Liver (tissue), 3 donors: ENCODE measurements around the gene MYO1B.

ENCODE experiments used
- TAF1 ChIP-seq: conservative IDR thresholded peaks from 2 replicates; pipeline ENCODE4 v1.6.1; 2016; ENCODE audit warnings: antibody characterized with exemption, mild to moderate bottlenecking
- YY1 ChIP-seq: IDR thresholded peaks from 2 replicates; pipeline ENCODE4 v1.6.1; 2016; ENCODE audit warnings: antibody characterized with exemption, mild to moderate bottlenecking
- TF ChIP-seq, protein P1 (sequence below): fragments of 150-350 bp; IDR thresholded peaks from 2 replicates; pipeline ENCODE4 v1.5.1; 2017; ENCODE audit warnings: improper control_type of control experiment, low read depth, low read length; ENCODE audit not compliant: missing input control
- TF ChIP-seq, protein P2 (sequence below): IDR thresholded peaks from 2 replicates; pipeline ENCODE4 v1.6.1; 2016; ENCODE audit warnings: antibody characterized with exemption
- TF ChIP-seq, protein P3 (sequence below): IDR thresholded peaks from 2 replicates; pipeline ENCODE4 v1.6.1; 2016; ENCODE audit warnings: antibody characterized with exemption
- TF ChIP-seq, protein P4 (sequence below): IDR thresholded peaks from 2 replicates; pipeline ENCODE4 v1.6.1; 2016; ENCODE audit warnings: antibody characterized with exemption
- donor health status: healthy.
- donor health status: healthy.

DNA sequence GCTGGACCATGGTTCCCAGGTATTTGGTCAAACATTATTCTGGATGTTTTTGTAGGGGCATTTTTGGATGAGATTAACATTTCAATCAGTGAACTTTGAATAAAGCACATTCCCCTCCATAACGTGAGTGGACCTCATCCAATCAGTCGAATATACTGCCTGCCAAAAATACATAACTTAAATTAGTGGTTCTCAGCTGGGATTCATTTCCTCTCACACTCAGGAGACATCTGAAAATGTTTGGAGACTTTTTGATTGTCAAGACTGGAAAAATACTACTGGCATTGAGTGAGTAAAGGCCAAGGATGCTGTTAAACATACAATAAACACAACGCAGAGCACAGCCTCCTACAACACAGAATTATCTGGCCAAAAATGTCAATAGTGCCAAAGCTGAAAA, 198.2 kb downstream of the MYO1B start:
- TF ChIP-seq, protein P1, sequence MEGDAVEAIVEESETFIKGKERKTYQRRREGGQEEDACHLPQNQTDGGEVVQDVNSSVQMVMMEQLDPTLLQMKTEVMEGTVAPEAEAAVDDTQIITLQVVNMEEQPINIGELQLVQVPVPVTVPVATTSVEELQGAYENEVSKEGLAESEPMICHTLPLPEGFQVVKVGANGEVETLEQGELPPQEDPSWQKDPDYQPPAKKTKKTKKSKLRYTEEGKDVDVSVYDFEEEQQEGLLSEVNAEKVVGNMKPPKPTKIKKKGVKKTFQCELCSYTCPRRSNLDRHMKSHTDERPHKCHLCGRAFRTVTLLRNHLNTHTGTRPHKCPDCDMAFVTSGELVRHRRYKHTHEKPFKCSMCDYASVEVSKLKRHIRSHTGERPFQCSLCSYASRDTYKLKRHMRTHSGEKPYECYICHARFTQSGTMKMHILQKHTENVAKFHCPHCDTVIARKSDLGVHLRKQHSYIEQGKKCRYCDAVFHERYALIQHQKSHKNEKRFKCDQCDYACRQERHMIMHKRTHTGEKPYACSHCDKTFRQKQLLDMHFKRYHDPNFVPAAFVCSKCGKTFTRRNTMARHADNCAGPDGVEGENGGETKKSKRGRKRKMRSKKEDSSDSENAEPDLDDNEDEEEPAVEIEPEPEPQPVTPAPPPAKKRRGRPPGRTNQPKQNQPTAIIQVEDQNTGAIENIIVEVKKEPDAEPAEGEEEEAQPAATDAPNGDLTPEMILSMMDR, result no peak
- TF ChIP-seq TAF1 (no peak), YY1 (no peak)
- TF ChIP-seq, protein P2, sequence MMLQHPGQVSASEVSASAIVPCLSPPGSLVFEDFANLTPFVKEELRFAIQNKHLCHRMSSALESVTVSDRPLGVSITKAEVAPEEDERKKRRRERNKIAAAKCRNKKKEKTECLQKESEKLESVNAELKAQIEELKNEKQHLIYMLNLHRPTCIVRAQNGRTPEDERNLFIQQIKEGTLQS, result no peak
- TF ChIP-seq, protein P3, sequence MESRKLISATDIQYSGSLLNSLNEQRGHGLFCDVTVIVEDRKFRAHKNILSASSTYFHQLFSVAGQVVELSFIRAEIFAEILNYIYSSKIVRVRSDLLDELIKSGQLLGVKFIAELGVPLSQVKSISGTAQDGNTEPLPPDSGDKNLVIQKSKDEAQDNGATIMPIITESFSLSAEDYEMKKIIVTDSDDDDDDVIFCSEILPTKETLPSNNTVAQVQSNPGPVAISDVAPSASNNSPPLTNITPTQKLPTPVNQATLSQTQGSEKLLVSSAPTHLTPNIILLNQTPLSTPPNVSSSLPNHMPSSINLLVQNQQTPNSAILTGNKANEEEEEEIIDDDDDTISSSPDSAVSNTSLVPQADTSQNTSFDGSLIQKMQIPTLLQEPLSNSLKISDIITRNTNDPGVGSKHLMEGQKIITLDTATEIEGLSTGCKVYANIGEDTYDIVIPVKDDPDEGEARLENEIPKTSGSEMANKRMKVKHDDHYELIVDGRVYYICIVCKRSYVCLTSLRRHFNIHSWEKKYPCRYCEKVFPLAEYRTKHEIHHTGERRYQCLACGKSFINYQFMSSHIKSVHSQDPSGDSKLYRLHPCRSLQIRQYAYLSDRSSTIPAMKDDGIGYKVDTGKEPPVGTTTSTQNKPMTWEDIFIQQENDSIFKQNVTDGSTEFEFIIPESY, result no peak
- TF ChIP-seq, protein P4, sequence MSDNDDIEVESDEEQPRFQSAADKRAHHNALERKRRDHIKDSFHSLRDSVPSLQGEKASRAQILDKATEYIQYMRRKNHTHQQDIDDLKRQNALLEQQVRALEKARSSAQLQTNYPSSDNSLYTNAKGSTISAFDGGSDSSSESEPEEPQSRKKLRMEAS, result no peak
